Keratinocyte (primary cell): ENCODE data around the gene GPM6B. TPM values are rescaled to one million over a fixed set of nuclear protein-coding genes. Genes with fewer than 3 reads are reported as not detected.

Experiments
- DNase-seq: peaks from one replicate; pipeline ENCODE4 v3.0.0-alpha.2; 2011; ENCODE audit warnings: low read depth, missing footprints, low spot score
- FAIRE-seq: peaks from 2 replicates; lab custom pipeline; 2011; peaks lifted over from hg19 to GRCh38; lab: Jason Lieb, UNC
- H2AFZ ChIP-seq: 2 replicates; pipeline ENCODE4 v1.6.0; 2012; ENCODE audit warnings: low read length, control low read depth, inconsistent platforms; ENCODE audit not compliant: control insufficient read depth
- H3K27ac ChIP-seq: 2 replicates; pipeline ENCODE4 v1.5.1; 2011; ENCODE audit warnings: low read length; ENCODE audit not compliant: control insufficient read depth, insufficient read depth
- H3K27me3 ChIP-seq: 3 replicates; pipeline ENCODE4 v1.6.0; 2011; ENCODE audit warnings: low read length; ENCODE audit not compliant: control insufficient read depth, insufficient read depth; ENCODE audit errors: extremely low read depth
- H3K36me3 ChIP-seq, 2 experiments: 2 replicates in 1 of 2; 3 replicates in 1 of 2; pipeline ENCODE4 v1.5.1; 2011; ENCODE audit warnings: low read length in 2 of 2, mild to moderate bottlenecking in 1 of 2; ENCODE audit not compliant: control insufficient read depth in 2 of 2, insufficient read depth in 2 of 2; ENCODE audit errors: extremely low read depth in 1 of 2
- H3K4me1 ChIP-seq: 3 replicates; pipeline ENCODE4 v1.5.1; 2011; ENCODE audit warnings: low read length; ENCODE audit not compliant: control insufficient read depth, insufficient read depth; ENCODE audit errors: extremely low read depth
- H3K4me2 ChIP-seq: 3 replicates; pipeline ENCODE4 v1.6.0; 2011; ENCODE audit warnings: low read depth, low read length; ENCODE audit not compliant: control insufficient read depth, insufficient read depth; ENCODE audit errors: extremely low read depth
- H3K4me3 ChIP-seq, 3 experiments: fragments of 200-600 bp in 1 of 3; sonication (generic) in 1 of 3; 2 replicates in 2 of 3; 3 replicates in 1 of 3; pipeline ENCODE4 v1.5.1; 2011 to 2016; ENCODE audit warnings: low read length in 3 of 3, mild to moderate bottlenecking in 3 of 3, control low read depth in 2 of 3, inconsistent platforms in 1 of 3, low read depth in 1 of 3, mixed read lengths in 1 of 3, mixed run types in 1 of 3, moderate library complexity in 1 of 3; ENCODE audit not compliant: control insufficient read depth in 2 of 3, insufficient read depth in 2 of 3; ENCODE audit errors: extremely low read depth in 1 of 3
- H3K79me2 ChIP-seq: 2 replicates; pipeline ENCODE4 v1.6.0; 2012; ENCODE audit warnings: low read length; ENCODE audit not compliant: control insufficient read depth, insufficient read depth
- H3K9ac ChIP-seq: 3 replicates; pipeline ENCODE4 v1.6.0; 2011; ENCODE audit warnings: low read length; ENCODE audit not compliant: control insufficient read depth, insufficient read depth; ENCODE audit errors: extremely low read depth
- H3K9me1 ChIP-seq: 3 replicates; pipeline ENCODE4 v1.6.0; 2011; ENCODE audit warnings: low read length; ENCODE audit not compliant: control insufficient read depth, insufficient read depth; ENCODE audit errors: extremely low read depth
- H3K9me3 ChIP-seq: 2 replicates; pipeline ENCODE4 v1.5.1; 2012; ENCODE audit warnings: low read depth, low read length; ENCODE audit not compliant: control insufficient read depth
- H4K20me1 ChIP-seq: 3 replicates; pipeline ENCODE4 v1.6.0; 2011; ENCODE audit warnings: low read length; ENCODE audit not compliant: control insufficient read depth, insufficient read depth; ENCODE audit errors: extremely low read depth
- EZH2 ChIP-seq: IDR thresholded peaks from one replicate; pipeline ENCODE4 v1.6.1; 2012; ENCODE audit warnings: inconsistent platforms, mild to moderate bottlenecking, low read length, moderate library complexity
- dilution Hi-C: fragments of 300-500 bp; cut with MboI; formaldehyde crosslinking; loops from one replicate; pipeline ENCODE4 v1.7.0; 2020; ENCODE audit warnings: low sequenced_read_pairs; ENCODE audit not compliant: extremely low pct_ligation_motif_present
- polyA plus RNA-seq, 5 experiments: library from polyadenylated mRNA; depleted of rRNA in 3 of 5; stranded (reverse) in 3 of 5; stranded (forward) in 1 of 5; unstranded in 1 of 5; fragments of >200 nt; gene quantifications; 1 replicate in 1 of 5; 2 replicates in 3 of 5; 3 replicates in 1 of 5; pipeline versions ENCODE4 v1.2.1 to v1.2.3, GENCODE V29; 2011 to 2012; ENCODE audit warnings: missing spikeins in 2 of 5, low read depth in 1 of 5, low replicate concordance in 1 of 5
- TF ChIP-seq, protein P1 (sequence below), 3 experiments: IDR thresholded peaks in 1 of 3; conservative IDR thresholded peaks in 1 of 3; optimal IDR thresholded peaks in 1 of 3; 2 replicates in 2 of 3; 3 replicates in 1 of 3; pipeline versions ENCODE3 to v1.5.1; 2011; ENCODE audit warnings: low read length in 3 of 3, mild to moderate bottlenecking in 3 of 3, moderate library complexity in 2 of 3, control low read depth in 1 of 3, inconsistent platforms in 1 of 3; ENCODE audit not compliant: insufficient read depth in 2 of 3; ENCODE audit errors: extremely low read depth in 1 of 3

The GPM6B gene
- polyA plus RNA-seq, 1 donor (not counting 4 experiments of a cell fraction or from before 2014, with no cell fraction given) = 0.26 TPM

- H3K9me3 ChIP-seq = no peaks in the 10 kb centered on the region
- no peak overlapping the region for H3K4me3 ChIP-seq
- H3K36me3 ChIP-seq = no peaks in the 10 kb centered on the region
- DNase-seq (no peak), FAIRE-seq (no peak)
- no peaks in the 10 kb centered on the region for H3K9me1 ChIP-seq
- H3K79me2 ChIP-seq = no peaks in the 10 kb centered on the region
- no peaks in the 10 kb centered on the region for H3K4me1 ChIP-seq
- no peak overlapping the region for H3K27ac ChIP-seq
- no peaks in the 10 kb centered on the region for H4K20me1 ChIP-seq
- peaks cover 9% of the 10 kb centered on the region for H3K27me3 ChIP-seq
- H2AFZ ChIP-seq = no peak overlapping the region
- TF ChIP-seq EZH2 = no peak
- TF ChIP-seq, protein P1, sequence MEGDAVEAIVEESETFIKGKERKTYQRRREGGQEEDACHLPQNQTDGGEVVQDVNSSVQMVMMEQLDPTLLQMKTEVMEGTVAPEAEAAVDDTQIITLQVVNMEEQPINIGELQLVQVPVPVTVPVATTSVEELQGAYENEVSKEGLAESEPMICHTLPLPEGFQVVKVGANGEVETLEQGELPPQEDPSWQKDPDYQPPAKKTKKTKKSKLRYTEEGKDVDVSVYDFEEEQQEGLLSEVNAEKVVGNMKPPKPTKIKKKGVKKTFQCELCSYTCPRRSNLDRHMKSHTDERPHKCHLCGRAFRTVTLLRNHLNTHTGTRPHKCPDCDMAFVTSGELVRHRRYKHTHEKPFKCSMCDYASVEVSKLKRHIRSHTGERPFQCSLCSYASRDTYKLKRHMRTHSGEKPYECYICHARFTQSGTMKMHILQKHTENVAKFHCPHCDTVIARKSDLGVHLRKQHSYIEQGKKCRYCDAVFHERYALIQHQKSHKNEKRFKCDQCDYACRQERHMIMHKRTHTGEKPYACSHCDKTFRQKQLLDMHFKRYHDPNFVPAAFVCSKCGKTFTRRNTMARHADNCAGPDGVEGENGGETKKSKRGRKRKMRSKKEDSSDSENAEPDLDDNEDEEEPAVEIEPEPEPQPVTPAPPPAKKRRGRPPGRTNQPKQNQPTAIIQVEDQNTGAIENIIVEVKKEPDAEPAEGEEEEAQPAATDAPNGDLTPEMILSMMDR (optimal IDR thresholded peaks at IDR 0.05 in 1 of 3, IDR thresholded peaks at IDR 0.05 in 1 of 3, conservative IDR thresholded peaks at IDR 0.05 in 1 of 3; ENCODE audit: extremely low read depth in 1 of 3, insufficient read depth in 2 of 3, low read length in 3 of 3) = no peak
- no peak overlapping the region for H3K4me2 ChIP-seq
- no peak overlapping the region for H3K9ac ChIP-seq
- dilution Hi-C loops = no loop called here
Measured at GRCh38 chrX:13840121-13840520, 23.2 kb upstream of the GPM6B start.

- Histone ChIP-seq H3K9me3 (no peaks in the 10 kb centered on the region), H3K9ac (no peak overlapping the region), H3K9me1 (no peaks in the 10 kb centered on the region), H3K4me1 (no peaks in the 10 kb centered on the region), H4K20me1 (no peaks in the 10 kb centered on the region), H2AFZ (no peak overlapping the region), H3K4me3 (no peak overlapping the region), H3K27ac (no peak overlapping the region), H3K4me2 (no peak overlapping the region), H3K79me2 (no peaks in the 10 kb centered on the region), H3K27me3 (peaks cover 13% of the 10 kb centered on the region), H3K36me3 (no peaks in the 10 kb centered on the region)
- TF ChIP-seq, protein P1 (optimal IDR thresholded peaks at IDR 0.05 in 1 of 3, IDR thresholded peaks at IDR 0.05 in 1 of 3, conservative IDR thresholded peaks at IDR 0.05 in 1 of 3; ENCODE audit: extremely low read depth in 1 of 3, insufficient read depth in 2 of 3, low read length in 3 of 3) = no peak
- no peak for TF ChIP-seq EZH2
- FAIRE-seq (no peak), DNase-seq (no peak)
- dilution Hi-C loops = no loop called here
Measured at GRCh38 chrX:13837290-13837745, 20.4 kb upstream of the GPM6B start.
